MCF 10A (cell line): ENCODE data around the gene HPCAL1. TPM values are rescaled to one million over a fixed set of nuclear protein-coding genes. Genes with fewer than 3 reads are reported as not detected.

Experiments
- BruUV-seq: library from RNA; stranded (reverse); fragments of 400-500 nt; replicated peaks from 2 replicates; lab custom pipeline; 2021; lab: Mats Ljungman, UMichigan
- CTCF ChIA-PET: fragments of 300-600 bp; sonication (Branson Sonifier 250); formaldehyde crosslinking; extraction: SDS; loops from one replicate; lab custom pipeline; 2021; ENCODE audit warnings: antibody characterized with exemption, inconsistent platforms; lab: Yijun Ruan, JAX
- POLR2A ChIA-PET: fragments of 300-600, 350-650 bp; sonication (Branson Sonifier 250); formaldehyde crosslinking; extraction: SDS; loops from one replicate; lab custom pipeline; 2020; ENCODE audit warnings: antibody characterized with exemption, inconsistent platforms; lab: Yijun Ruan, JAX
- DNase-seq: peaks from one replicate; pipeline ENCODE4 v3.0.0-alpha.2; 2018; ENCODE audit not compliant: unreplicated experiment
- H3K27ac Mint-ChIP-seq: one replicate; pipeline ENCODE4 v1.8.0; 2022; ENCODE audit warnings: mild to moderate bottlenecking, low read depth, mixed read lengths; ENCODE audit not compliant: unreplicated experiment
- H3K27me3 Mint-ChIP-seq: one replicate; pipeline ENCODE4 v1.8.0; 2022; ENCODE audit warnings: mixed read lengths; ENCODE audit not compliant: insufficient read depth, unreplicated experiment
- H3K36me3 Mint-ChIP-seq: one replicate; pipeline ENCODE4 v1.8.0; 2022; ENCODE audit warnings: mild to moderate bottlenecking, moderate library complexity, mixed read lengths; ENCODE audit not compliant: insufficient read depth, unreplicated experiment
- H3K4me1 Mint-ChIP-seq: one replicate; pipeline ENCODE4 v1.8.0; 2022; ENCODE audit warnings: mixed read lengths; ENCODE audit not compliant: insufficient read depth, unreplicated experiment
- H3K4me3 Mint-ChIP-seq: one replicate; pipeline ENCODE4 v1.8.0; 2022; ENCODE audit warnings: mild to moderate bottlenecking, moderate library complexity, mixed read lengths; ENCODE audit not compliant: unreplicated experiment
- H3K9me3 Mint-ChIP-seq: one replicate; pipeline ENCODE4 v1.8.0; 2022; ENCODE audit warnings: mixed read lengths; ENCODE audit not compliant: unreplicated experiment
- CTCF ChIP-seq: fragments of 200-600 bp; IDR thresholded peaks from one replicate; pipeline ENCODE4 v1.8.0; 2022; ENCODE audit warnings: antibody characterized with exemption, mild to moderate bottlenecking; ENCODE audit not compliant: unreplicated experiment
- intact Hi-C: fragments of 100-400 bp; cut with micrococcal nuclease; formaldehyde crosslinking; loops from 2 replicates; pipeline ENCODE4 v1.14.1; 2022
- total RNA-seq: library from RNA; stranded (reverse); gene quantifications from 2 replicates; pipeline ENCODE4 v1.2.3, GENCODE V29; 2022

The HPCAL1 gene
- total RNA-seq, 1 experiment from 2014 or later = 144 TPM

- intact Hi-C loops = no loop called here
- H3K4me1 Mint-ChIP-seq = peaks cover 35% of the 10 kb centered on the region
- H3K27me3 Mint-ChIP-seq = no peaks in the 10 kb centered on the region
- TF ChIP-seq CTCF = no peak
- H3K9me3 Mint-ChIP-seq = no peaks in the 10 kb centered on the region
- ChIA-PET POLR2A (interaction anchor here (0.5 to 1.6 kb wide), 4 partner anchors 11 to 783 kb away, joined by 3 to 7 read pairs (median 5); no protein-coding TSS in a partner anchor), CTCF (interaction anchor here (1.2 kb wide), 1 partner anchor 214 kb away, joined by 3 read pairs; no protein-coding TSS in a partner anchor)
- peak overlapping the region; percentile 41 for H3K27ac Mint-ChIP-seq
- peak overlapping the region; percentile 22 for H3K4me3 Mint-ChIP-seq
- no TSS peak for BruUV-seq
- H3K36me3 Mint-ChIP-seq = no peaks in the 10 kb centered on the region
- peak; percentile 71 for DNase-seq
These were observed 155.3 kb downstream of the HPCAL1 start for GRCh38 chr2:10457846-10458598.

GRCh38 chr2:10460366-10460796 lies 157.7 kb downstream of the HPCAL1 start:
- ChIA-PET POLR2A (interaction anchor here (0.7 to 0.8 kb wide), 2 partner anchors 11 to 29 kb away, joined by 3 read pairs; no protein-coding TSS in a partner anchor), CTCF (no interaction called here)
- TF ChIP-seq CTCF = no peak
- no TSS peak for BruUV-seq
- no peak overlapping the region for H3K27ac Mint-ChIP-seq
- no peaks in the 10 kb centered on the region for H3K9me3 Mint-ChIP-seq
- H3K4me3 Mint-ChIP-seq = no peak overlapping the region
- no peaks in the 10 kb centered on the region for H3K36me3 Mint-ChIP-seq
- peaks cover 14% of the 10 kb centered on the region for H3K4me1 Mint-ChIP-seq
- no peak for DNase-seq
- intact Hi-C loops = no loop called here
- H3K27me3 Mint-ChIP-seq = no peaks in the 10 kb centered on the region

GRCh38 chr2:10462178-10463083 lies 159.7 kb downstream of the HPCAL1 start:
- POLR2A ChIA-PET = interaction anchor here (0.5 kb wide), 1 partner anchor 391 kb away, joined by 3 read pairs; no protein-coding TSS in a partner anchor

More at GRCh38 chr2:10462178-10463083, 159.7 kb downstream of the HPCAL1 start:
- no peak for TF ChIP-seq CTCF
- DNase-seq = no peak
- H3K27ac Mint-ChIP-seq = no peak overlapping the region
- intact Hi-C loops = no loop called here
- H3K36me3 Mint-ChIP-seq = no peaks in the 10 kb centered on the region
- BruUV-seq = no TSS peak
- no peaks in the 10 kb centered on the region for H3K9me3 Mint-ChIP-seq
- H3K27me3 Mint-ChIP-seq = no peaks in the 10 kb centered on the region
- peaks cover 14% of the 10 kb centered on the region for H3K4me1 Mint-ChIP-seq
- CTCF ChIA-PET = interaction anchor here (0.6 to 1.4 kb wide), 2 partner anchors 10 to 48 kb away, joined by 3 to 4 read pairs; no protein-coding TSS in a partner anchor
- no peak overlapping the region for H3K4me3 Mint-ChIP-seq
